ENCODE measurements around the gene SIGLEC9. TPM values are rescaled to one million over a fixed set of nuclear protein-coding genes. Genes with fewer than 3 reads are reported as not detected.
"Not testable (repeated sequence)": the region's sequence is repeated elsewhere in the genome, so short reads cannot be mapped to it uniquely, and the experiment has no call there.

Gene SIGLEC9
- polyA plus RNA-seq, 1 donor, result 1.4 TPM

GRCh38 chr19:51142809-51143475 lies 18.2 kb downstream of the SIGLEC9 start:
- not testable (repeated sequence) for DNase-seq

GRCh38 chr19:51143486-51143885 lies 18.8 kb downstream of the SIGLEC9 start:
- DNase-seq, result no peak

- no peak for DNase-seq
These were observed 19.9 kb downstream of the SIGLEC9 start for GRCh38 chr19:51144482-51145045.

- no peak for DNase-seq
These were observed 21.3 kb downstream of the SIGLEC9 start for GRCh38 chr19:51145916-51146493.

DNA sequence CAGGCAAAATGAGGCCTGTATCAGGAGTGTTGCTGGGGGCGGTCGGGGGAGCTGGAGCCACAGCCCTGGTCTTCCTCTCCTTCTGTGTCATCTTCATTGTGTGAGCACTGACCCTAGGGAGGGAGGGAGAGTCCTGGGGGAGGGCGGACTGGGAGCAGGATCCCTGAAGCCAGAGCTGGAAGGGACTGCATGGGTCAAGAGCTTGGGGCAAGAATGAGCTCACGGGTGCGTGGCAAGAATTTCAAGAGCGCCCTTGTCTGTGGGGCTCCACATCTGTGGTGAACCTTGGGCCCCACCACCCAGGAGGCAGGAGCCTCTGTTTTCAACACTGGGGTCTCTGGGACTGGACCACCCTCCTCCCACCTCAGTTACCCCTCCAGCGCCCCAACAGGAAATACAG lies 22.0 kb downstream of the SIGLEC9 start:
- DNase-seq, result no peak

DNA sequence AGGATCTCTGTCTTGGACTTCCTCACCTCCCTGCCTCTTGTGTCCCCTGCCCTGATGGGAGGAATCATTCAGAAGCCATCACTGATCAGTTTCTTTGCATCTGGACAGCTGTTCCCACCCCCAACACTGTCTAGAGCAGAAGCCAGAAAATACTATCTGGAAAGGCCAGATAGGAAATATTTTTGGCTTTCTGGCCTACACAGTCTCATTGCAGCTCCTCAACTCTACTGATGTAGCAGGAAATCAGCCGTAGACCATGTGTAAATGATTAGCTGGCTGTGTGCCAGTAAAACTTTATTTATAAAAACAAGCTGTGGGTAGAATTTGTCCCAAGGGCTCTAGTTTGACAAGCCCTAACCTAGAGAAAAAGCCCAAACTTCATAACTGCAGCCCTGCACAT lies 23.0 kb downstream of the SIGLEC9 start:
- DNase-seq, result no peak

- no peak for DNase-seq
These were observed 23.9 kb downstream of the SIGLEC9 start for GRCh38 chr19:51148580-51148979.

DNA sequence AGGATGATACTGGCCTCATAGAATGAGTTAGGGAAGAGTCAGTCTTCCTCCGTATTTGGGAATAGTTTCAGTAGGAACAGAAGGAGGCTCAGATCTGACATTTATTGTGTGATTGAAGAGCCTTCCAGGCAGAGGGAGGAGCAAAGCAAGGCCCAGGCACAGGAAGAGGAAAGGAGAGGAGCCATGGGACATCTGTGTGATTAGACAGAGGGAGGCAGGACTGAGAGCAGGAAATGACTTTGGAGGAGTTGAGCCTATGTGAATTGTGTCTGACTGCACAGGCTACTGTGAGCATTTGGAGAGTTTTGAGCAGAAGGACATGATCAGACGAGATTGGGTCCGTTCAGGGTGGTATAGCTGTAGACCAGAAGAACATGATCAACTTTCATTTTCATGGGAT lies 25.9 kb downstream of the SIGLEC9 start:
- DNase-seq, result no peak

- DNase-seq, result no peak
These were observed 32.0 kb downstream of the SIGLEC9 start for GRCh38 chr19:51156710-51157109.

- DNase-seq, result no peak
These were observed 32.6 kb downstream of the SIGLEC9 start for GRCh38 chr19:51157265-51157664.

GRCh38 chr19:51158474-51159129 lies 33.9 kb downstream of the SIGLEC9 start:
- DNase-seq, result peak; percentile 5

DNA sequence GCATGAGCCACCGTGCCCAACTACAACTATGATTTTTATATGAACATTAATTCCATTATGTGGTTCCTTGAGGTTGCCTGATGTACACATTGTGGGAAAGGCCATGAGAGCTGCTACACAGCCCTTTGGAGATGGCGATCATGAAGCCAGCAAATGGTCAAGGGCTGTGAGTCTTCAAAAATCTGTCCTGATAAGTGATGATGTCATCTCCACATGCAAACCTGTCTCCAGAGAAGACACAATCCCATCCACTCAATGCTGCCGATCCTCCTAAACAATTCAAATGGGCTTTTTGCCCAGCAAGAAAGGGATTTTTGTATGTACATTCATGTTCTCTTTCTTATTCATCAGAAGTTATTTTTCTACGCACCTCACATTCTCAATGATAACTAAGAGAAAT lies 35.0 kb downstream of the SIGLEC9 start:
- no peak for DNase-seq

DNA sequence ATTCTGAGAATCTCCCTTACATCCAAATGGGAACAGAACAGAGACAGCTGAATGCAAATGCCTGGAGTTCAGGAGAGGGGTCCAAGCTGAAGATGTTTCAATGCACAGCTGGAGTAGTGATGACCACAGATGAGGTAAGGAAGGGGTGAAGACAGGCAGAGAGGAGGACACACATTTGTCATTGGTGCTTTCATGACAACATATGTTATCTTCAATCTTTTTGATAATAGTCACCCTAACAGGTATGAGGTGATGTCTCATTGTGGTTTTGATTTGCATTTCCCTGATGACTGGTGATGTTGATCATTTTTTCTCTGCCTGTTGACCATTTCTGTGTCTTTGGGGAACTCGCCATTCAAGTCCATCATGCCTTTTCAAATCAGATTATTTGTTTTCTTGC lies 36.6 kb downstream of the SIGLEC9 start:
- no peak for DNase-seq

GRCh38 chr19:51161867-51162496 lies 37.3 kb downstream of the SIGLEC9 start:
- DNase-seq, result no peak

DNA sequence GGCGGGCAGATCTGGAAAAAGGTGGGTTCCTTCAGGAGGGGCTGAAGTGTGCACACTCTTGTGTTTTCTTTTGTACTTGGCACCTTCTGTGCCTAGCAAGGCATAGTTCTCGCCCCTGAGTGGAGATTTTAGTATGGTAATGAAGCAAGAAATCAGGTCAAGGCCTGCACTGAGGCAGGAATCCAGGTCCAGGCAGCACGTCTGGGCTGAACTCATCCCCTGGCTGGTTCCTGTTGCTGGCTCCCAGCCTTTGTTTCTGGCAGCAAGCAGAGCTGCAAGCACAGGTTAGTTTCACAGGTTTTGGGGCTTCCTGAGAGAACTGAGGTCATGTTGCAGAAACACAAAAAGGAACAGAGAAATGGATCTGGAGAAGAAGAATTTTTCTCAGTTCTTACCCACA lies 38.6 kb downstream of the SIGLEC9 start:
- no peak for DNase-seq

DNA sequence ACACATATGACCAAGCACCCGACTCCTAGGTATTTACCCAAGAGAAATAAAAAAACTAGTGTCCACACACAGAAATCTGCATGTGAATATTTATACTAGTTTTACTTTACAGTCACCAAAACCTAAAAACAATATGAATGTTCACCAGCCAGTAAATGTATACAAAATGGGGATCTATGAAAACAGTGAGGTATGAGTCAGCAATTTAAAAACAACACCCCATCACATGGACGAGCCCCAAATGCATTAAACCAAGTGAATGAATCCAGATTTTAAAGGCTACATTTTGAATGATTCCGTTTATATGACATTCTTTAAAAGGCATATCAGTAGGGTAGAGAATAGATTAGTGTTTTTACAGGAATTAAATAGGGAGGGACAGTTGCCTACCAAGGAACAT lies 39.5 kb downstream of the SIGLEC9 start:
- no peak for DNase-seq

- no peak for DNase-seq
These were observed 42.3 kb downstream of the SIGLEC9 start for GRCh38 chr19:51166846-51167490.

GRCh38 chr19:51168564-51169282 lies 44.0 kb downstream of the SIGLEC9 start:
- DNase-seq, result no peak

DNA sequence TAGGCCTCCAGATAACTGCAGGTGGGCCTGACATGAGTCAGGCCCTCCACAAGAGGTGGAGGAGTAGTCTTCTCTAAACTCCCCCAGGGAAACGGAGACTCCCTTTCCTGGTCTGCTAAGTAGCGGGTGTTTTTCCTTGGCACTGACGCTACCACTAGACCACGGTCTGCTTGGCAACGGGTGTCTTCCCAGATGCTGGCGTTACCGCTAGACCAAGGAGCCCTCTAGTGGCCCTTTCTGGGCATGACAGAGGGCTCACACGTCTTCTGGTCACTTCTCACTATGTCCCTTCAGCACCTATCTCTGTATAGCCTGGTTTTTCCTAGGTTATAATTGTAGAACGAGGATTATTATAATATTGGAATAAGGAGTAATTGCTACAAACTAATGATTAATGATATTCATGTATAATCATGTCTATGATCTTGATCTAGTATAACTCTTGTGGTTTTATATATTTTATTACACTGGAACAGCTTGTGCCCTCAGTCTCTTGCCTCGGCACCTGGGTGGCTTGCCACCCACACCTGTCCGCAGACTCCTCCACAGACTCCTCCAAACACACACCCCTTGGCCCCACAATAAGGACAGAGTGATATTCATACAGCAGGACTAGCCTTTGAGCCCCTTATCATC lies 44.7 kb downstream of the SIGLEC9 start:
- DNase-seq, result peak; percentile 46

DNA sequence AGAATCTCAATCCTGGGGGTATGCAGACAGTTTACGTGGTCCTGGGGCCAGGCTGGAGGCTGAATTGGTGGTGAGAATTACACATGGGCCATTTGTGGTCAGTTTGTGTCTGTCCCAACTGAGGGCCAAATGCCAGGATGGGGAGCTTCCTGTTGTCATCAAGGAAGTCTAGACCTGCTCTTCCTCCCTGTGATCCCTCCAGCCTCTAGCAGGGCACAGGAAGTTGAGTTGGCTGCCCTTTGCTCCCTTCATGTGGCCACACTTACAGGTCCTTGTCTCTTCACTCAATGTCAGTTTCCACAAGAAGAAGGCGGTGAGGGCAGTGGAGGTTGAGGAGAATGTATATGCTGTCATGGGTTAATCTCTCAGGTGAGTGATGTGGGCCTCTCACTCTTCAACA lies 47.5 kb downstream of the SIGLEC9 start:
- DNase-seq, result no peak

DNA sequence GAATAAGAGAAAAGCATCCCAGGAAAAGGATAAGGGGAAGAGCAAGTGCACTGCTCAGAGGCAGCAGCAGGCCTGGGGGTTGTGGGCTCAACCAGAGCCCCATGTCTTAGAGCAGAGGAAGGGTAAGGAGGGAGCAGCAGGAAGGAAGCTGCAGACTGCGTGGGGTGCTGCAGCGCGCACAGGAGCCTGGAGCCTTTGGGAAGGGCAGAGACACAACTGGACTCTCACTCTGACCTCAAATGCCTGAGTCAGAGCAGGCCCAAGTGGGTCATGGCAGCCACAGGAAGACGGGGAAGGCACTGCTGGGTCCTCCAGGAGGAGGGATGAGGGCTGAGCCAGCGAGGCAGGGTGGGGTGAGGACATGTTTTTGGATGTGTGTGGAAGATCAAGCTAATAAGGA lies 49.0 kb downstream of the SIGLEC9 start:
- no peak for DNase-seq

All from left kidney (tissue), 2 donors.